SKM-1 treated with dmso at 0.1 percent for 144 hours (cell line): ENCODE results near the gene FAM219A.
"Not testable (repeated sequence)": the region's sequence is repeated elsewhere in the genome, so short reads cannot be mapped to it uniquely, and the experiment has no call there.

Experiments used
- DNase-seq: peaks from one replicate; lab custom pipeline; 2025; ENCODE audit not compliant: unreplicated experiment; lab: John Stamatoyannopoulos, UW

Gene FAM219A

DNA sequence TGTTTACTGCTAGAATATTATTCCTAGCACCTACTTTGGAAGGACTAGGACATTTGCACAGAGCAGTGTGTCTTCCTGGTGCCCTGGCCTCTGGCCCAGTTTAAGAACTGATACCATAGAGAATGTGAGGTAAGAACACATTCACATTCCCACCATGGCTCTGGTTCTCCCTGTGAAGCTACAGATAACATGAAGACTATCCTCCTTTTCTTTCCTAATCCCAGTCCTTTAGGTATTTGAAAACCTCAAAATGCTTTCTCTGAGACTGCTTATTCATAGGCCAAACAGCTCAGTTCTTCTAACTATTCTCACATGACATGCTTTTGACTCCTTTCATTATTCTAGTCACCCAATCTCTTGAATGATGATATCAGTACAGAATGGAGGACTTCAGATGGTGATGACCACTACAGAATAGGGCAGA lies 11.9 kb downstream of the FAM219A start:
- DNase-seq: no peak

DNA sequence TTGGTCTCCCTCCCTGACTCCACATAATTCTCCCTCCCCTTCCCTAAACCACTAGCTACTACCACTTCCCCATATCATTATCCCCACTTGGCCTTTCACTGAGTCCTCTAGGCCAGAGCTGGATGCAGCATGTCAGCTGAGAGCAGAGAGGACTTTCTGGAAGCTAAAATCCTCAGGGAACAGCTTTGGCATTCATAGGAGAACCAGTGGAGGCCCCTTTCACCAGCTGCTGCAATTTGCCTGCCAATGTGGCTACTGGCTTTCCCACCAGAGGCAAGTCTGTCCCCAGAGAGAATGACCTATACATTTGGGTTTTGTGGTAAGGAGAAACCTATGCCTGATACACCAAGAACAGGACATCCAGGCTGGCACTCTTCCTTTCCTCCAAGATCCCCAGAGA lies 14.4 kb downstream of the FAM219A start:
- no peak for DNase-seq

DNA sequence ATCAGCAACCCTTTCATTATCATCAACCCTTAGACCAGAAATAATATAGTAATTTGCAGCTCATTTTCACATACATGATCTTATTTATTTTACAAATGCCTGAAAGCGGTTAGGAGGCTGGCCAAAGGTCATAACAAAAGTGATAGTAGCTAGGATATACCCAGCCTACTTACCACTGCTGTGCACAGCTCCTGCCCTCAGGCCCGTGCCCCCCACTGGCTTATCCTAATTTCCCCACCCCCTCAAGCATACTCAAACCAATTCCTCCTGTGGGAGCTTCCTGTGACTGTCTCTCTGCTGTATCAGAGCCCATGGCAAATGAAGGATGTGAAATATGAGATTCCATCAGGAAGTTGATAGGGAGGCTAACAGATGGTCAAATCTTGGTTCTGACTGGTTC lies 14.8 kb downstream of the FAM219A start:
- no peak for DNase-seq

DNA sequence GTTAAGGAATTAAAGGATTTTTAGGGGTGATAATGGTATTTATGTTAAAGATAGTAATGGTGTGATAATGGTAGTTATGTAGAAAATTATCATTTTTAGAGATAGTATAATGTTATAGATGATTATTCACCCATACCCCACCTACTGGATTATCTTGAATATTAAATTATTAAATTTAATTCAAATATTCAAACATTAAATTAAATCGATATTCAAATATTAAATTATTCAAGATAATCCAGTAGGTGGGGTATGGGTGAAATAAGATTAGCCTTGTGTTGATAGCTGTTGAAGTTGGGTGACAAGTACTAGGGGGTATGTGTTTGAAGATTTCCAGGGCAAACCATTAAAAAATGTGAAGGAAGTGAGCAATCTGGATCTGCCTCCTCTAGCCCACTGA lies 15.6 kb downstream of the FAM219A start:
- DNase-seq: no peak

DNA sequence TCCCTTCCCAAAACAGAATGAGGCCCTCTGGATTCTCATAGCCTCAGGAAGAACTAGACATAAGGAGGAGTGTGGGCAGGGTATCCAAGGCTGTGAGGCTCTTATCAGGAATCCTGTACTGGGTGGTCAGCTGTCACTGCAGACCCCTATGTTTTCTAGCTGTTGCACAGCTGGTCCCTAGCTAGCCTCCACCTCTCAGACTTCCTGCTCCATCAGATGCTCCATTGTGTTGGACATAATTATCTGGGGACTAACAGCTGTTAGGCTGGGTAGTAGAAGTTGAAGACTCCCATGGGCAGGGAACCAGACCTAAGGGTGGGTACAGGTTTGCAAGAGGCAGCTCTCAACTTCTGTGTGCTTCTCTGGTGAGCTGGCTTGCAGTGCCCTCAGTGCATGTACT lies 18.4 kb downstream of the FAM219A start:
- no peak for DNase-seq

DNA sequence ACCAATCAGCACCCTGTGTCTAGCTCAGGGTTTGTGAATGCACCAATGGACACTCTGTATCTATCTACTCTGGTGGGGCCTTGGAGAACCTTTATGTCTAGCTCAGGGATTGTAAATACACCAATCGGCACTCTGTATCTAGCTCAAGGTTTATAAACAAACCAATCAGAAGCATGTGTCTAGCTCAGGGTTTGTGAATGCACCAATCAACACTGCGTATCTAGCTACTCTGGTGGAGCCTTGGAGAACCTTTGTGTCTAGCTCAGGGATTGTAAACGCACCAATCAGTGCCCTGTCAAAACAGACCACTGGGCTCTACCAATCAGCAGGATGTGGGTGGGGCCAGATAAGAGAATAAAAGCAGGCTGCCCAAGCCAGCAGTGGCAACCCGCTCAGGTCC lies 19.9 kb downstream of the FAM219A start:
- DNase-seq: not testable (repeated sequence)

DNA sequence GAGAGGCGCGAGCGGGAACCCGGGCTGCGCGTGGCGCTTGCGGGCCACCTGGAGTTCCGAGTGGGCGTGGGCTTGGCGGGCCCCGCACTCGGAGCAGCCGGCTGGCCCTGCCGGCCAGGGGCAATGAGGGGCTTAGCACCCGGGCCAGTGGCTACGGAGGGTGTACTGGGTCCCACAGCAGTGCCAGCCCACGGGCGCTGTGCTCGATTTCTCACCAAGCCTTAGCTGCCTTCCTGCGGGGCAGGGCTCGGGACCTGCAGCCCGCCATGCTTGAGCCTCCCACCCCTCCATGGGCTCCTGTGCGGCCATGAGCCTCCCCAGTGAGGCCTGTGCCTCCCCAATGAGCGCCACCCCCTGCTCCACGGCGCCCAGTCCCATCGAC lies 20.5 kb downstream of the FAM219A start:
- DNase-seq: not testable (repeated sequence)

DNA sequence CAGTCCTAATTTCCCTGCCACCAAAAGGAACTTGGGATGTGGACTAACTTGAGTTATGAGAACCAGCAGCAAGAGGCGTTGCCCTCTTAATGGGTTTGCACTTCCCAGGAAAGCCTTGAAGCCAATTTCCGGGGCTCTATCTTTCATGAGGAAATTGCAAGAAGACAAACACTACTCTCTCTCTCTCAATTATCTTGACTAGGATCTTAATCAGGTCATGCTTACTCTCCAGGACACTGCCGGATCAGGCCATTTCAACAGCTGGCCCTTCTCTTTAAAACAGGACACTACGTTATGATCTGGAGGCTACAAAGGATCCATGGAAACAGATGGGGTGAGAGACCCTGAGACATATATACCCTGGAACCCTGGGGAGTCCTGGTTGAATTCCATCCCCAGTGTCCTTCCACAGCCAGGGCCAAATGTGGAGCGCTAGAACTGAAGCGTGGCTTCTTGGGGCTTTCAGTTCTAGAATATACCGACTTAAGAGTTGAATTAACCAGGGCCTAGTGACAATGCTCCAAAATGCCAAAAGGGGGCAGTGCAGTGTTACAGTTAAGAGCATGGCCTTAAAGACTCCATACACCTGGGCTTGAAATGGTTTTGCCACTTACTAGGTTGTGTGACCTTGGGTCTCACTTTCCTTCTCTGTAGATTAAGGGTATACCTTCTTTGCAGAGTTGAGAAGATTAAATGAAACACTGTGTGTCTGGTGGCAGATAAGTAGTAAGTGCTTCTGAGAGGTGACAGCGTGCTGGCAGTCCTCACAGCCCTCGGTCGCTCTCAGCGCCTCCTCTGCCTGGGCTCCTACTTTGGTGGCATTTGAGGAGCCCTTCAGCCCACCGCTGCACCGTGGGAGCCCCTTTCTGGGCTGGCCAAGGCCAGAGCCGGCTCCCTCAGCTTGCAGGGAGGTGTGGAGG lies 21.1 kb downstream of the FAM219A start:
- peak; percentile 45 for DNase-seq

DNA sequence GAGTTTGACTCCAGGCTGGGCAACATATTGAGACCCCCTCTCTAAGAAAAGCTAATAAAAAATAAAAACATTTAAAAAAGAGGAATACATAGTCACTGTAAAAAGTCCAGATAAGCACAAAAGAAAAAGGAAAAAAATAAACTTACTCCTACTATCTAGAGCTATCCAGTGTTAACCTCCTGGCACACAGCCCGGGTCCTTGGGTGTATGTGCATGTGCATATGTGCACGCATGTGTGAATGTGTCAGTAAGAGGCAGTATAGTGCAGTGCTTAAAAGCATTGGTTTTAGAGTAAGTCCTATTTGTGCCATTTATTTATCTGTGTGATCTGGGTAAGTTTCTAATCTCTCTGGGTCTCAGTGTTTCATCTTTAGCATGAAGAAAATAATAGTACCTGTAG lies 26.7 kb downstream of the FAM219A start:
- no peak for DNase-seq

DNA sequence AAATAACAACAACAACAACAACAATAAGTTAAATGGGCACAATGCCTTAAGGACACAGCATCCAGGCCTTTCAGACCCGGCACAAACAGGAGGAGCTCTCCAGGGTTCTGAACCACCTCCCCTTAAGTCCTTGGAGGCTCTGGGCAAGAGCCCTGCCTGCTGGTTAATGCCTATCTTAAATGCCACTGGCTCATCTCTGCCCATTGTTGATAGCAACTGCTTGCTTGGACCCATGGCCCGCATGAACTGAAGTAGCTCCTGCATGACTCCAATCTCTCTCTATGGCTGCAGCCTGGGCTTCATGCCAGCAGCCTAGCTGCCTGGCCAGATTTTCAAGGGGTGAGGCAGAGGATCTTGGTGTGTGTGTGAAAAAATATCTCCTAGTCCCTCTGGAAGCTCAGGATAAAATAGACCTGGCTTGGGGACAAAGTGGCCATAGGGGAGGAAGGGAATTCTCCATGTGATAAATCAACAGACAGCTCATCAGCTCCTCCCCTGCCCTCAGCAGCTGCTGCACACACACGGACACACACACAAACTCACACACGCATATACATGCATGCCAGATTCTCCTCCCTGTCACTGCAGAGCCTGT lies 27.4 kb downstream of the FAM219A start:
- DNase-seq: no peak

DNA sequence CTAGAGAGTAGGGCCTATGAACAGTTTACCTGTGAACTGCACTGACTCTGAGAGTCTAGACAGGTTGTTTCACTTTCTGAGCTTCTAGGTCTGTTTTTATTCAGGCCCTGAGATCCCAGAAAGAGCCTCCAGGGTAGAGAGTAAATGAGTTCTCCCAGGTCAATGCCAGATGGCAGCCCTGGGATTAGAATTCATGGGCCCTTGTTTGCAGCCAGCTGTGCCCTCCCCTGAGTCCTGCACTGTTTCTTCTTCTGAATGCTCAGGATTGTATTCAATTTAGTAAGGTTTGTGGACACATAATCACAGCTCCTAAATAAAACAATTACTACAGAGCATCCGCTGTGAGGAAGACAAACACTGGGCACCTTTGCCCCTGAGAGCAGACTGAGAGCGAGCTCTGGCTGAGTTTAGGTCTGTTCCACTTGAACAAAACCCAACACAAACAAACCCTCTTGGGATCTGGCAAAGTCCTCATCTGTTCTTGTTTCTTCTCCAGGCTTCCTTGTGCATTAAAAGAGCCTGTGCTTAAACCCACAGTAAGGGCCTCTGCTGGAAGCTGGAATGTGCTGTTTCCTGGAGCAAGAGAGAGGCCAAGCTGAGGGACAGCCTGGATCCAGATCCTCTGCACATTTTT lies 29.9 kb downstream of the FAM219A start:
- DNase-seq: no peak

DNA sequence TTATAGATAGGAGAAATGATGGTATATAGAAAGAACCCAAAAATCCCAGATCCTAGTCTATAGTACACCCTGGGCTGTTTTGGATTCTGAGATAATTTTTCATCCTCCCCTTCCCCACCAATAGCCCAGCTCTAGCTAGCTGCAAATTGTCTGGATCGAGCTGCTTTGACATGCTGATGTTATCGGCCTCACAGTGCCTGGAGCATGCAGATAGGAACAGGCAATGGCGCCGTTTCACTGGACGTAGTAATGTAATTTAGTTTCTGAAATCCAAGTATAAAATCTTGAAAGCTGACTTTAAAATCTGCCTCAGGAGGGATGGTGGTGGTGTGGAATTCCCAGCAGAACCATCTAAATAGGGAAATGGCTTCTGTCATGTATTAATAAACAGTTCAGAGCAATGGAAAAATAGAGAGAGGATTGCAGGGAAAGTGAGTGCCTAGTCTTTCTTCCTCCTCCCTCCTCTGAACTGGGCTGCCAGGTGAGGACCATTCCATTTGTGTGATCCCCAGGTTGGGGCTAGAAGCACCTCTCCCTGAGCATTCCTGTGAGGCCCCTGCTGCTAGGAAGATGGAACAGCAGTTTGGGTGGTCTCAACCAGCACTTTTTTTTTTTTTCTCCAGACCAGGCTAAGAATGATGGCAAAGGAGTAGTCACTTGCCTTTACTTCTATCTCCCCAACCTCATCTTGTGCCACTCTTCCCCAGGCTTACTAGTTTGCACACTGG lies 31.9 kb downstream of the FAM219A start:
- no peak for DNase-seq

DNA sequence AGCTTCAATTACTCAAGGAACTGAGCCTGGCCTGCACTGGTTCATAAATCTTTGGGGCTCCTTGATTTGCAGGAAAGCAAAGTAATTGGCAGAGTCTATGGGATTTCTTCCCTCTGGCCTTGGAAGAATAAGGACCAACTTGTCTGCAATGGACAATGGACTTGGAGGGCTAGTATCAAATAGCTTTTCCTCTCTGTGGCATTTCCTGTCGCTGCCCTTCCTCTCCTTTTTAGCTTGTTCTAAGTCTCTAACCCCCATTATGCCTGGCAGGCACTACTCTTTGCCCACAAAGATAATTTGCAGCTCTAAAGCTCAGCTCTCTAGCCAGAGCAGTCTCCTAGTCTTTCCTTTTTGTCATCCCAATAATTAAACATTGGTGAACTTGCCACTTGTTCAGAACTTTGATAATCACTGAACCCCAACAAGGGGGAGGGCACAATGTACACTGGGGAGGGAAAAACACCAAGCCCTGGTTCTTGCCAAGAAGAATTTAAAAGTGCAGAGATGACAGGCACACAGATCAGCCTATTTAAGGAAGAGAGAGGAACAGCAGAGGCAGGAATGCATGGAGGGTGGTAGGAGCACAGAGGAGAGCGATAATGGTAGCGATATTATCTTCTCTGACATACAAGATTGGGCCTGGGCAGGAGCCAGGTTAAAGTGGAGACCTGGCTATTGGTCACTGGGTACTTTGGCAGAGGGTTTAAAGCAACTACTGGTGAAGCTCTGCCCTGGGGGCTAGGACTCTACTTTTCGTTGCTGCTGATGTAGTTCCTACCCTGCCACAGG lies 38.5 kb downstream of the FAM219A start:
- DNase-seq: no peak

DNA sequence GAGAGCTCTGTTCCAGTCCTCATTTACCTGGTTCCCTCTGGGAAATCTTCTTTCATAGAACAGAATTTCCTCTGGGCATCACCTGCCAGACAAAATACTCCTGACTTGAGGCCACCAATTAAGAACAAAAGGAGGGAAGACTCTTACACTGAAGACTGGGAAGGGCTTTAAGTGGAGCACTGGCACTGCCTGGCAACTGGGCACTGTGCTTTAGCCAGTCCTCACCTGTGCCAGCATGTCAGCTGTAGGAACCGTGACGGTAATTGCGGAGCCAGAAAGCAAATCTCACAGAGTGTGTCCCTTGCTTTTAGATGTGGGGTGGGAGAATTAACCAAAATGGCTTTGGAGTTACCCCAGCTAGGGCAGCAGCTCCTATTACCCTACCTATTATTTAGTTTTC lies 40.6 kb downstream of the FAM219A start:
- no peak for DNase-seq

DNA sequence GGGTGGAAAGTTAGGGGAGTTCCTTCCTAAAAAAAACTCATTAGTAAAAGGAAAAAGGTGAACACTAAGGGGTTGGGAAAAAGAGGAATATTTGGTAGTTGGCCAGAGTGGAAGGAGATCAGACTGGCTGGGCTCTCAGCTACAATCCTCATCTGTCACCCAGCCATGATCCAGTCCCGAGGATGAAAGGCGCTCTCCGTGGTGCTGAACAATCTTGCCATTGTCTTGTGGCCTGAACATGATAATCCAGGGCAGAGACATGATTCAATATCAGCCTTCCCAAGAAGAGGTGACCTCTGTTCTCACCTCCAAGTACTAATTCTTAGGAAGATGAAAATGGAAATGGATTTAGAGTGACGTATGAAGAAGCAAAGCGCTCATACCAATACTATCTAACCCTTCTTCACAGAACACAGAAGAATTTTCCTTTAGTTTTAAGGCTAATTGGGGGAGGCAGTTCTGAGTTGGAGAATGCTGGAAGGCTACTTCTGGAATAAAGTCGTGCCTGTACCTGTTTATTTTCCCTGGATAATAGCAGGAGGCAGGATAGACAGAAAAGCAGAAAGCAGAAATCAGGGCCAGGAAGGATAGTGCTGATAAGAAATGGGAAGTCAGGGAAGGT lies 45.0 kb downstream of the FAM219A start:
- no peak for DNase-seq

DNA sequence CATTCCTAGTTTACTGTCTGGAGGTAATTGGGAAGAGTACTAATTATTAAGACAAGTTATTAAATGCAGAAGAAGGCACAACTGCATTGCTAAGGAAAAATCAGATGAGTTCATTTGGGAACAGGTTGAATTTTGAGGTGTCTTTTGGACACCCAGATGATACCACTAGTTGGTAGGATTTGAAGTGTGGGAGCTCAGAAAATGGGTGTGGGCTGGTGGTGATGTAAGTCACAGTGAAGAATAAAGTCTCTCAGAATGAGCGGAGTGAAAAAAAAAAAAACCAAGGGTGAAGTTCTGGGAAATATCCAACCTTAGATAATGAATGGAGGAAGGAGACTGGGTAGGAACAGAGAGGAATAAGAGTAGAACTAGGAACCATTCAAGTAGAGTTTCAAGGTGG lies 46.0 kb downstream of the FAM219A start:
- DNase-seq: no peak

DNA sequence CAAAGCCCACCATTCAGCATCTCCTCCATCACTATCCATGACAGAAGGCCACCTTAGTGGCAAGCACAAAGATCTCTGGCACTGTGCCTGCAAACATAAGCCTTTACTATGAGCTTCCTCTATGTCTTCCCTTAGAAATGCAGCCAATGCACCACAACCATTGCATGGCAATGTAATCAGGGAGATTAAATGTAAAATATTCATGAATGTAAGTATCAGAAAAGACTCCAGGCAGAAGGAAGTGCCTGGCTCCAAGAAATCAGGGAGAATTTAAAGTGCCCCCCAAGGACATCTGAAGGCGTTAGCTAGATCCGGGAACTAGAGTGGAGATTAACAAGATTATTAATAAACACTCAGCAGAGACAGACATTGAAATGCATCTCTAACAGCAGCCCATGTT lies 49.2 kb downstream of the FAM219A start:
- no peak for DNase-seq

DNA sequence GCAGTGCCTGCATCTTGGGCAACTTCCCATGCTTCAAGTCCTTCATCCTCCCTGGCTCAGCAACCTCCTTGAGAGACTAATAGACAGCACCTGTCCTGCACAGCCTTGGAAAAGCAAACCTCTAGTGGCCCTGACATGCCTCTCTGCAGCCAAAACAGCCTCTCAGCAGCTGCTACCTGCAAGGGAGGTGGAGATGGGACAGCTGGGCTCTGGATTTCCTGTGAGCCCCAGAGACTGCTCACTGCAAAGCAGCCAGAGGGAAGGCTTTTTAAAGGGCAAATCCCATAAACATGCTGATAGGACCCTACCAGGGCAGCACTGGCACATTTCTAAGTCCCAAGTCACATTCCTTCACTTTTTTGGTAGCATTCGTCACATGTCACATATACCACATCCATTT lies 50.2 kb downstream of the FAM219A start:
- no peak for DNase-seq

DNA sequence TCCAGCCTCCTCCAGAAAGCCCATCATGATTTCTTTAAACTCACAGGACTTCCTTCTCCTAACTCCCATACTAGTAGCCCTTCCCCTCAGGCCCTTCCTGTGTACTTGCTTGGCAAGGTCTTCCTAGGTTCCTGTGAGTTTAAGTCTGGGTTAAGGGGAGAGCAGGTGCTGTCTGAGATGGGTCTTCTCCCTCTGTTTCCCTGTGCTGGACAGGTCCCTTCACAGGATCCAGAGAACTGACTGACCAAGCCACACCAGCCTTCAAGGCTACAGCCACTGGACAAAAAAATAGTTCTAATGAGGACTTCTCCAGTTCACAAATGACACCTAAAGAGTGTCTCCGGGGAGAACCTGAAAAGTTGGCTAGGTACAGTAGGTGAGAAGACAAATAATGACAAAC lies 52.2 kb downstream of the FAM219A start:
- DNase-seq: no peak

DNA sequence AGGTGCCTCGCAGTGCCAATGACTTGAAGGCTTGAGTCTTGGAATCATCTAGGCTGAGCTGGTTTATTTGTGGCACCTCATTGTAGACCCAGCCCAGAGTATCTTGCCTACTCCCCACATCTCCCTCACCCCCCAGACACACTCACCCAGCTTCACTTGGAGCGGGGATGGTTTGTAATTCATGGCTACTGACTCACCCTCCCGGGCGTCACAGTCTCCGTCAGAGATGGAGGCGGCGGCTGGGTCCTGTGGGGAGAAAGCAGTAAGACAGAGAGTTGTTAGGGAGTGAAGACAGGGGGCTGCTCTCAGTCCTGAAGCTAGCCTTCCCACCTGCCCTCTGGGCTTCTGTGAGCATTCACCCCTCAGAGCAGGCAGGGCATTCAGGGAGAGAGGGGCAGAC lies 52.7 kb downstream of the FAM219A start:
- DNase-seq: no peak
